Activated effector memory CD4-positive, alpha-beta T cell treated with Interleukin-2 at 50 U/mL for 16 hours (primary cell): ENCODE results near the gene OPCML.

ENCODE experiments used
- DNase-seq: peaks from one replicate; pipeline ENCODE4 v3.0.0-alpha.2; 2020

OPCML gene

GRCh38 chr11:133536198-133536597 lies 3.9 kb upstream of the OPCML start:
- no peak for DNase-seq

- no peak for DNase-seq
Observed at GRCh38 chr11:133533205-133533604, 904 bp upstream of the OPCML start.

- no peak for DNase-seq
Observed at GRCh38 chr11:133531458-133531857, 843 bp downstream of the OPCML start.

DNA sequence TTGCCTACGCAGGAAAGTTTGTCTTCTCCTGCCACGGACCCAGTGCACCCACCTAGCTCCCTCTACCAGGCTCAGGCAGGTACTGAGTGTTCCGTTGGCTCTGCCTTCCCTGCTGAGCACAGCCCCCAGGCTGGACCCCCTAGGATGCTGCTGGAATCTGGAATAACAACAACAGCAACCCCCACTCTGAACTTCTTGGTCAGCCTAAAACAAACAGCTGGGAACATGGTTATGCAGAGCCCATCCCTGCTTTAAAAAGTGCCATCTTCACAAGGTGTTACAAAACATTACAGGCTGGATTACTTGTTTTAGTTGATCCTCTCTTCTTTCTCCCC lies 1.8 kb downstream of the OPCML start:
- DNase-seq = no peak

DNA sequence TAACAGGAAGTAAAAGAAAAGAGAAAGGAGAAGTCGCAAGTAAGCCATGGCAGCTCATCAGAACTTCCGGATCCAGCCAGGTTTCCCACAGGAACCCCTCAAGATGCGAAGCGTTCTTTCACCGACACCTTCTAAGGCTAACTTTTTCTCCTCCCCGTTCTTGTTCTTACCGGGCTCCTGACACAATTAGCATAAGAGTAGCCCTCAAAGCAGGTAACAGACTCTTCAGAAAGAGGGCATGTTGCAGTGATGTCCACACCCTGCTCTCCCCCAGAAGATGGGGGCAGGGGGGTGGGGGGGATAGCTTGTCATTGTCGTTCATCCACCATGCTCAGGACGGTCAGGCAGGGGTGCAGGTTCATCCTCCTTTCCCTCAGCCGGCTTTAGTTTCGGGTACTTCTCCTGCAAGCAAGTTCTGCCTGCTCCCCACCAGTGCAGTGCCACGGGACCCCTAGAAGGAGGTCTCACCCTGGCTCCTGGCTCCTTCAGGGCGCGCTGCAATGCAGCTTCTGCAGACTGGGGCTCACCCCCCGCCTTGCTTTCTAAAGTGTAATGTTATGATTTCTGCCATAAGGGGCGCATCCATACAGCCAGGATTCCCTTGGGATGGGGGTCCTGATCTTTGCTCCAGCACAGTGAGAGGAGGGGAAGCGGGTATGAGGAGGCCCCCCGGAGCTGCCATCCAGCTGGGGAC lies 2.3 kb downstream of the OPCML start:
- no peak for DNase-seq

DNA sequence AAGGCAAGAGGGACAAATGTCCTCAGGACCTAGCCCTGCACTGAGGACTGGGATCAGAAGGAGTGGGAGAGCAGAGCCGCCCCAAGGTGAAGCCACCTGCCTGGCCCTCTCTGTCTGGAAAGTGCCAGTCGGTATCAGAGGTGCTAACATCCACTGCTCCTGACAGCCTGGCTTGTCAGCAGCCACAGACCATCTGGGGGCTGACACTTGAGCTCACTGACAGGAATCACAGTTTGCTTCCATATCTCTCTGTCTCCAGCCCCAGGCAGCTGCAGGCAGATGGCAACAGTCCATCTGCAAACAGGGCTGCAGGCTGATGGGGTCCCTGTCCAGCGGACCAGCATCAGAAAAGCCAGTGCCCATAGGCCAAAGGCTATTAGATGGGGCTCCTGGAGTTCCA lies 5.5 kb downstream of the OPCML start:
- DNase-seq = no peak

DNA sequence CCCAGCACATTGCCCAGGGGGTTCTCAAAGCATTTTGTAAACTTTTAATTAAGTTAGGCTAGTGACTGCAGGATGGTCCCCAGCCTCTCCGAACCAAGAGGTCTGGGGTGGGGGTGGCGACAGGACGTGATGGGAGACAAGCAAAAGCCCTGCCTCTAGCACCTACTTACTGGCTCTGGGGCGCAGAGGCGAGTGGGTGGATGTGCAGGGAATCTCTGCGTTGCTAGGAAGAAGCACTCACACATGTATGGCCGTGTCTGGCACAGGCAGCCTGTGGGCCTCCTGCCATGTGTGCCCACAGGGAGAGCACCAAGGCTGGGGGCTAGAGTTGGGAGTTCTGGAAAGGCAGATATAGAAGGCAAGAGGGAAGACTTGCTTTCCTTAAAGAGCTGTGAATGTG lies 6.3 kb downstream of the OPCML start:
- no peak for DNase-seq

- no peak for DNase-seq
Observed at GRCh38 chr11:133524488-133524887, 7.8 kb downstream of the OPCML start.

GRCh38 chr11:133522344-133522743 lies 10.0 kb downstream of the OPCML start:
- no peak for DNase-seq

DNA sequence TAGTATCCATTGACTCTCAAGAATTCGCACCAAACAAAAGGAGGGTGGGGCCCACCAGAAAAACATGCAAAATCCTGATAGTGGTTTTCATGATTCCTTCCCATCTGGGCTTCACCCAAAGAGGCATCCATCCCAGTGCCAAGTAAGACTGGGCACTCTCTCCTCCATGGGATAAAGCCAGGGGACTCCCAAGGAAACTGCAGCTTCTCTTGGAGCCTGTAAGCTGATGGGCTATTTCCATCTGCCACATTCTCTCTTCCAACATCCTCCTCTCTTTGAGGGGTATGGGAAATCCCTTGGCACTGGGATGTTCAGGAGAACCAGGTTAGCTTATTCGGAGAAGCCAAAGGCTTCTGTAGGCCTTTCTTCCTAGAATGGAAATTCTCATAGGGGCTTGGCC lies 10.8 kb downstream of the OPCML start:
- no peak for DNase-seq

DNA sequence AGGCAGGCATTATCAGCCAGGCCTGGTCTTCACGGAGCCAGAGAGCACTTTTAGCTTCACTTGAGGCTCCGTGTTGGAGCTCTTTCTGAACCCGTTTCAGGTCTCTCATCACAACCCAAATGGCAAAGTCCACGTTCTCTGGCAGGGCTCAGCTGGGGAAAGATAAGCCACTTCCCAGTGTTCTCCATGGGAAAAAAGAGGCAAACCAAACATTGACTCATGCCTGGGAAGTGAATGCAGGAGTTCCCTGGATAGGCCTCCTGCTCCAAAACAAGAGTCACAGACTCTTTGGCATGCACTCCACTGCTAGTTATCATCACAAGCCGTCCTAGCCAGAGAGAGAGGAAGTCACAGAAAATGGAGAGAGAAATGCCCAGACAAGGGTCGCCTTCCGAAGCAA lies 11.6 kb downstream of the OPCML start:
- DNase-seq = no peak

DNA sequence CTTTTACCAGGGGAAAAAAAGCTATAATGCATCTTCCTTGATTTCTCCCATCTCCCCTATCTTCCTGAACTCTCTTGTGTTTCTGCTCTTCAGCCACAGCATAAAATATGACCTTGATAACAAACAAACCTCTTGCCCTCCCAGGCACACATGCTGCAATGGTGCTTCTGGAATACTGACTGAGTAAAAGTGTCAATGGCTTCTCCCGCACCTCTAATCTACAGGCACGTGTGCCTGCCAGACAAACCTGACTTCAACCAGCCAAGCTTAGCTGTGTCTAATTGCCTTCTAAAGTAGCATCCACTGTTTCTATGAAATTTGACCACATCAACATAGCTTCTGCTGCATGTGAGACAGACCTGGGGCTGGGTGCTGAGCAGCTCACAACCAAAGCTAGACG lies 12.7 kb downstream of the OPCML start:
- no peak for DNase-seq

DNA sequence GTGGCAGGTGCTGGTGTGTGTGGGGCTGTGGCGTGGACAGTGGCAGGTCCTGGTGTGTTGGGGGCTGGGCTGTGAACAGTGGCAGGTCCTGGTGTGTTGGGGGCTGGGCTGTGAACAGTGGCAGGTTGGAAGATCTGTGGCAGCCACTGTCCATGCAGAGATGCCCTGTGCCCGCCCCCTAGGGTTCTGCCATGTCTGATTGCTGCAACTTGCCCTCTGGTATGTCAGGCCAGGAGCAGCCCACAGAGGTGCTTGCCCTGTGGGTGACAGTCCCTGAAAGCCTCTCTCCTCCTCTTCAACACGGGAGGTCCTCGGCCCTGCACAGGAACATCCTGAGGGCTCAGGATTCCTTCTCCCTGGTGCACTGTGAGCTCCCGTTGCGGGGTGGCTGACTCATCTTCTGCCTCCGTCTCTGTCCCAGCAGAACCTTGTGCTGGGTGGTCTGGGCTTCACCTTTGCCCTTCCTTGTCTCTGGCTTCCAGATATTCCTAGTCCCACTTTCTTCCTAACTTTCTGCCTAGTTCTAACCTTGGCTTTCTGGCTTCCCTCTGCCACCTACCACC lies 13.5 kb downstream of the OPCML start:
- no peak for DNase-seq

- no peak for DNase-seq
Observed at GRCh38 chr11:133516845-133517244, 15.5 kb downstream of the OPCML start.

DNA sequence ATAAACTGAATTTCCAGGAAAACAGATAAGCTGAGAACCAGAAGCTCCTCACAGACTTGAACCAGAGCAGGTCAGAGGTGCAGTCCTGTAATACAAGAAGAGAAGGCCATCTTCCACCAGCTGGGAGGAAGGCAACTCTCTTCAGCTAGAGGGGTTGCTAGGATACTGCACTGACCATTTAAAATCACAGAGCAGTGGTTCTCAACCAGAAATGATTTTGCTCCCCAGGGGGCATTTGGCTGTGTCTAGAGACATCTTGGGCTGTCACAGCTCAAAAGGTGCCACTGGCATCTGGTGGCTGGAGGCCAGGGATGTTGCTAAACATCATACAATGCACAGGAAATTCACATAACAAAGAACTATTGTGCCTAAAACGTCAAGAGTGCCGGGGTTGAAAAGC lies 17.2 kb downstream of the OPCML start:
- DNase-seq = no peak

- no peak for DNase-seq
Observed at GRCh38 chr11:133509924-133510697, 22.2 kb downstream of the OPCML start.

- DNase-seq = no peak
Observed at GRCh38 chr11:133508468-133508867, 23.8 kb downstream of the OPCML start.

GRCh38 chr11:133507185-133507584 lies 25.1 kb downstream of the OPCML start:
- no peak for DNase-seq

DNA sequence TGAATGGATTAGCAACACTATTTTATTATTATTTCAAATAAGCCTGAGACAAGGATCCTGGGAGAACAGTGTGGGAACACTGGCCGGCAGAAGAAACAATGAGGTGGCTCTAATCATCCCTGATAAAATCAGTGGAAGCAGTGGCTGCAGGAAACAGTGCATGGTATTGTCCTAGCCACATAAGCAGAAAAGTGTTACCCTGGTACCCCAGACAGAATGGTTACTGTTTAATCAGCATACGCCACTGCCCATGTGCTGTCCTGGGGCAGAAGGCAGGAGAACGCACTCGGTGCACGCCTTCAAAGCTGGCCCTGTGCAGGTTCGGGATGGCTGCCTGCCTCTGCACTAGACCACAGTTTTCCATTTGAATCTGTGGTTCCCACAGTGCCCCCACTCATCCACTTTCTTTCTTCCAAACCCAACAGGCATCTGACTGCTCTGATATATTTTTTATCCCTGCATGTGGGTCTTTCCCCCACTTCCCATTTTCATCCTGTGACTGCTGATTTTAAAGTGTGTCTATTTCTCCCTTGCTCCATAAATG lies 25.7 kb downstream of the OPCML start:
- DNase-seq = no peak

DNA sequence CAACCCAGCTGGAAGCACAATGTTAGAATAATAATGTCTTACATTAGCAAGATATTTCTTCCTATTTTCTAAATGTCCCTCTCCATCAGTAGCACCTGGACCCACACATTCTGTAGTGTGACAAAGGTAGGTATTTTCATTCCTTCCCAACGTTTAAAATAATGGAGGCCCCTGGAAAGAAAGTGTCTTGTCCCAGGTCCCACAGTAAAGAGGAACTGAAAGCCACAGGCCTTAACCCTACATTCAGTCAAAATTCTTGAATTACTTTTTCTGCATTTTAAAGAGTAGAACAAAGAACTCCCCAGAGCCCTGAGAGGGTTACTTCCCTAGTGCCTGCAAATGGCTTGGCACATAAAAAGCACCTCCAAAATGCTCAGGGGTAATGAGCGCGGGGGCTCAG lies 26.3 kb downstream of the OPCML start:
- DNase-seq = no peak

DNA sequence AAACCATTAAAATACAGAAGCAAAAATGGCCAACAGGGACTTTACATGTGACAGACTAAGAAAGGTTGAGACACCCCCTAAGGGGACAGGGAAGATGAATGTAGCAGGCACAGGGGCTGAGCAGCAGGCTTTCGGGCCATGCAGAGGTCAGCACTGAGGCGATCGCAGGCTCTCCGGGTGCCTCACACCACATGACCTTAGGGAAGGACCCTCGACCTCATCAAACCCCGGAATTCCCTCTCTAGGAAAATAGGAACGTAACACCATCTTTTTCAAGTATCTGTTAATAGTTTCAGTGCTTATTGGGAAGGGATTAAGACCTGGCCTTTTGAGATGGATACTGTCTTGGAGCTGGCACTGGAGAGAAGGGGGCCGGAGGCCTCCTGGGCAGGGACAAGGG lies 27.4 kb downstream of the OPCML start:
- no peak for DNase-seq

GRCh38 chr11:133503776-133504175 lies 28.5 kb downstream of the OPCML start:
- DNase-seq = no peak

DNA sequence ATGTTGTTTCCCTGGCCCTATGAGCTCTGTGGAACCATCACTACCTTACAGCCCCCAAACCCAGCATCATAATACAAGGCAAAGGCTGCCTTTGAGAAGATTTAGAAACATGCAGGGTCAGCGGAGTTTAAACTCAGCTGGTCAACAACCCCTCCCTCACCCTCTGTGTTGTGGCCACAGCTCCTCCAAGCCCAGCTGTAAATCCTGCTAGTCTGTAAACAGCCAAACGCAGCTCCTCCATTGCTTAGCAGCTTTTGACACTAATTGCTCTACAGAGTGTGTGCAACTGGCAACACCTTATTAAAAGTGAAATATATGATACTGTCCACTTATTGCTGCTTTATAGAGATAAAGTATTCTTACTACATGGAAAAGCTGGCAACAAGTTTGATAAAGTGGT lies 29.1 kb downstream of the OPCML start:
- no peak for DNase-seq
